CD4-positive, alpha-beta T cell treated with Interleukin-4 for 1 hour (primary cell): ENCODE results near the gene KDM2A.
"Not testable (repeated sequence)": the region's sequence is repeated elsewhere in the genome, so short reads cannot be mapped to it uniquely, and the experiment has no call there.

Experiments used
- DNase-seq, 2 donors: peaks; one replicate each; pipeline ENCODE4 v3.0.0-alpha.2; 2020 to 2022

KDM2A gene

GRCh38 chr11:67118181-67118766 is 789 bp upstream of the KDM2A start:
- peak; percentile 42 to 64 for DNase-seq

GRCh38 chr11:67119585-67120391 is 725 bp downstream of the KDM2A start:
- DNase-seq: peak in 1 of 2 donors; percentile 13

GRCh38 chr11:67120456-67120855 is 1.4 kb downstream of the KDM2A start:
- no peak for DNase-seq

GRCh38 chr11:67120881-67121710 is 2.0 kb downstream of the KDM2A start:
- DNase-seq: peak; percentile 38 to 61

DNA sequence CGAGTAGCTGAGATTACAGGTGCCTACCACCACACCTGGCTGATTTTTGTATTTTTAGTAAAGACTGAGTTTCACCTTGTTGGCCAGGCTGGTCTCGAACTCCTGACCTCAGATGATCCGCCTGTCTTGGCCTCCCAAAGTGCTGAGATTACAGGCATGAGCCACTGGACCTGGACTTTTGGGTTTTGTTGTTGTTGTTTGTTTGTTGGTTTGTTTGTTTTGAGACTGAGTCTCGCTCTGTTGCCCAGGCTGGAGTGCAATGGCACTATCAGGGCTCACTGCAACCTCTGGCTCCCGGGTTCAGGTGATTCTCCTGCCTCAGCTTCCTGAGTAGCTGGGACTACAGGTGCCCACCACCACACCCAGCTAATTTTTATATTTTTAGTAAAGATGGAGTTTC is 4.7 kb downstream of the KDM2A start:
- not testable (repeated sequence) for DNase-seq

DNA sequence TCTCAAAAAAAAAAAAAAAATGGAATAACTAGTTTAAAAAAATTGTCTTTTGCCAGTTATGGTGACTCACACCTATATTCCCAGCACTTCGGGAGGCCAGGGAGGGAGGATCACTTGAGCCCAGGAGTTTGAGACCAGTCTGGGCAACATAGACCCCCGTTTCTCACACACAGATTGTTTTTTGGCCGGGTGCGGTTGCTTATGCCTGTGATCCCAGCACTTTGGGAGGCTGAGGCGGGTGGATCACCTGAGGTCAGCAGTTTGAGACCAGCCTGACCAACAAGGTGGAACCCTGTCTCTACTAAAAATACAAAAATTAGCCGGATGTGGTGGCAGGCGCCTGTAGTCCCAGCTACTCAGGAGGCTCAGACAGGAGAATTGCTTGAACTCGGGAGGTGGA is 7.2 kb downstream of the KDM2A start:
- not testable (repeated sequence) for DNase-seq

GRCh38 chr11:67126986-67127385 is 7.9 kb downstream of the KDM2A start:
- no peak for DNase-seq

DNA sequence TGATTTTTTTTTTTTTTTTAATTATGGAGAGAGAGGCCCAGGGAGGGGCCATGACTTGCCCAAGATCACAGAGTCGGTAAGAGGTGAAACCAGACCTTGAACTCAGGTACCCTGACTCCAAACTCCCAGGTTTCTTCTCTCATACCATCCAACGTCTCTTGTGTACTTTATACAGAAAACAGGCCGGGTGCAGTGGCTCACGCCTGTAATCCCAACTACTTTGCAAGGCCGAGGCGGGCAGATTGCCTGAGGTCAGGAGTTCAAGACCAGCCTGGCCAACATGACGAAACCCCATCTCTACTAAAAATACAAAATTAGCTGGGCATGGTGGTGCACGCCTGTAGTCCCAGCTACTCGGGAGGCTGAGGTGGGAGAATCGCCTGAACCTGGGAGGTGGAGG is 11.8 kb downstream of the KDM2A start:
- DNase-seq: not testable (repeated sequence)

DNA sequence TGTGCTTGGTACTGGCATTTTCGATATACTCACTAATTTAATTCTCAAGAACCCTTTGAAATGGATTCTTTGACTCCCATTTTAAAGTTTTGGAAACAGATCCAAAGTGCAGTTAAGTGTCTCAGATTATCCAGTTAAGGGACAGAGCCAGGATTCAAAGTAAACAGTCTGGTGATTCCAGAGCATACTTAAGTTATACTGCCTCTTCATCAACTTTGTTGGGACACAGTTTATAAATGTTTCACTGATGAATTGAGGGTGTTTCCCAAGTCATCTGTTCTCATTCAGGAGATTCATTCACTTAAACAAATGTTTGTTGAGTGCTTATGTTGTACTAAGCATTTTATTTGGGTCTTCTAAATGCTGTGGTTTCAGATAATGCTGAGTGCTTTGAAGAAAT is 17.1 kb downstream of the KDM2A start:
- DNase-seq: no peak

DNA sequence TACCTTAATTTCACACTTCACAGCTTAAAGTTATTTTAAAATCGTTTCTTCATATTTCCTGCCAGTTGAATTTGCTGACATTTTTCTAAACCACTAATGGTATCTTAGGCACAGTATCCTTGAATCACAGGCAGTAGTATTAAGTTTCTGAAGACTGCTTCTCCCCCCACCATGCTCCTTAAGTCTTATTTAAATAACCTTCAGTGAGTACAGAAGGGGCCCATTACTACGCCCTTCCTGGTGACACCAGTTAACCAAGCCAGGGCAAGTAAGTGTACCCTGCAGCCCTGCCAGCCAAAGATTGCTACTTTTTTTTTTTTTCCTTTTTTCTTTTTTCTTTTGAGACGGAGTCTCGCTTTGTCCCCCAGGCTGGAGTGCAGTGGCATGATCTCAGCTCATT is 19.9 kb downstream of the KDM2A start:
- no peak for DNase-seq

GRCh38 chr11:67146516-67147226 is 27.6 kb downstream of the KDM2A start:
- DNase-seq: no peak

GRCh38 chr11:67153971-67154370 is 34.9 kb downstream of the KDM2A start:
- no peak for DNase-seq

DNA sequence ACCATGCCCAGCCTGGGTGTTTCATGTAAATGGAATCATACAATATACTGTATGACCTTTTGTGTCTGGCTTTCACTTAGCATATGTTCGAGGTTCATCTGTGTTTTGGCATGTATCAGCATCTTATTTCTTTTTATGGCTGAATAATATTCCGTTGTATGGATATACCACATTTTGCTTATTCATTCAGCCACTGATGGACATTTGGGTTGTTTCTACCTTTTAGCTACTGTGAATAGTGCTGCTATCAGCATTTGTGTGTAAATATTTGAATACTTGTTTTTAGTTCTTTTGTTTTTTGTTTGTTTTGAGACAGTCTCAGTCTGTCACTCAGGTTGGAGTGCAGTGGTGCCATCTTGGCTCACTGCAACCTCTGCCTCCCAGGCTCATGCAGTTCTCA is 35.7 kb downstream of the KDM2A start:
- DNase-seq: no peak

DNA sequence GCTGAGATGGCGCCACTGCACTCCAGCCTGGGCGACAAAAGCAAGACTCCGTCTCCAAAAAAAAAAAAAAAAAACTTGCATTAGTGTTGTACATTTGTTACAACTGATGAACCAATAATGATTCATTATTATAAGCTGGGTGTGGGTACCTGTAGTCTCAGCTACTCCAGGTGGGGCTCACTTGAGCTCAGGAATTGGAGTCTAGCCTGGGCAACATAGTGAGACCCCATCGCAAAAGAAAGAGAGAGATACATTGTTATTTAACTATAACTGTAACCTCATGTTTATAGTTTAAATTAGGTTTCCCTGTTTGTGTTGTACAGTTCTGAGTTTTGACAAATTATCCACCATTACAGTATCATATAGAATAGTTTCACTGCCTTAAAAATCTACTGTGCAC is 38.6 kb downstream of the KDM2A start:
- DNase-seq: no peak

DNA sequence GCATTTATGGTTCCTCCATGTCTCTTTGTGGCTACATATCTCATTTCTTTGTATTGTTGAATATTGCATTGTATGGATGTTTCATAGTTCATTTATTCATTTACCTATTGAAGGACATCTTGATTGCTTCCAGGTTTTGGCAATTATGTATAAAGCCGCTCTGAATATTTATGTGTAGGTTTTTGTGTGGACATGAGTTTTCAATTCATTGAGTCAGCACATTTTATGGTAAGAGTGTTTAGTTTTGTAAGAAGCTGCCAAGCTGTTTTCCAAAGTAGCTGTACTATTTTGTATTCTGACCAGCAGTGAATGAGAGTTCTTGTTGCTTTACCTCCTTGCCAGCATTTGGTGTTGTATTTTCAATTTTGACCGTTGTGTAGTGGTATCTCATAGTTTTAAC is 39.2 kb downstream of the KDM2A start:
- no peak for DNase-seq

- no peak for DNase-seq
These were observed 41.0 kb downstream of the KDM2A start for GRCh38 chr11:67160045-67160444.

DNA sequence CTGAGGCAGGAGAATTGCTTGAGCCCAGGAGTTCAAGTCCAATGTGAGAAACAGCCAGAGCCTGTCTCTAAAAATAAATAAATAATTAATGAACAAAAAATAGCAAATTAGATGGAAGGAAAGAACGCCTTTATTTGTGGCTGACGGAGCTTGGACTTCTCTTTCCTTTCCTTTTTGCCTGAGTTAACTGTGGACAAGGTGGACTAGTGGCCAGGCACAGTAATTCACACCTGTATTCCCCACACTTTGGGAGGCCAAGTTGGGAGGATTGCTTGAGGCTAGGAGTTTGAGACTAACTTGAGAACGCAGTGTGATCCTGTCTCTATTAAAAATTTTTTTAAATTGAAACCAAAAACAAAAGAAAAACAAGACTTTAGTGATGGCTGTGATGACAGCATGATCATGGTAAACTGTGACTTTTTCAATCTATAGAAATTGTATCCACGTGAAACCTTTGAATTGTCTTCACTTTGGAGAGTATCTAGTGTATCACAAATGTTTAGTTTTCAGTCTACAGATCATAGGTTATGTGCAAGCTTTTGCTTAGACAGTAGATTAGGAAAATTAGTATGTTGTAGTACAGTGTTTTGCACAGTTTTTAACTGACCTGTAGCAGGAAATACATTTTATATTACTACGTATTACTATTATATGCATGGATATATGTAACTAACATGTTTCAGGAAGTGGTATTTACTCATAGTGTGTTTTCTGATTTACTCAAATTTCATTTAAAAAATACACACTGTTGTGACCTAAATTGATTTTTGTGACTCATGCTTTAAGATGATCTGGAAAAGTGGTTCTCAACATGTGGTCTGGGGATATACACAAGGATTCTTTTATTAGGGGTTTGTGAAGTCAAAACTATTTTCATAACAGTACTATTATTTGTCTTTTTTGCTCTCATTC is 42.1 kb downstream of the KDM2A start:
- DNase-seq: peak in 1 of 2 donors; percentile 11

- no peak for DNase-seq
These were observed 43.9 kb downstream of the KDM2A start for GRCh38 chr11:67163006-67163405.

DNA sequence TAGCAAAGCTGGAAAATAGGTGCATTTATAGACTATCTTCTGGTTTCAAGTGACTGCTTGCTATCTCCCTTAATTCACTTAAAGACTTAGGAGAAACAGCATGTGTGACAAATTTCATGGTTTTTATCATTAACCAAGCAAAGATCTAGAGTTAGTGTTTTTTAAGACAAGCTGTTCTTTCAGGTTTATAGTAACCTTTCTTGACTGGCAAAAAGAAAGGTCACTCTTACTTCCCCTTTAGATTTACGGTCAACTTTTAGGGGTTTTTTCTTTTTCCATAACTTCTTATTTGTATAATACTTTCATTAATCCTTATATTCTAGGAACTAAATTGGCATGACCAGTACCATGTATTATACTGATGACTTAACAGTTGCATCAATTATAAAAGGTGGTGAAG is 46.6 kb downstream of the KDM2A start:
- no peak for DNase-seq

- DNase-seq: no peak
These were observed 48.0 kb downstream of the KDM2A start for GRCh38 chr11:67167091-67167490.

DNA sequence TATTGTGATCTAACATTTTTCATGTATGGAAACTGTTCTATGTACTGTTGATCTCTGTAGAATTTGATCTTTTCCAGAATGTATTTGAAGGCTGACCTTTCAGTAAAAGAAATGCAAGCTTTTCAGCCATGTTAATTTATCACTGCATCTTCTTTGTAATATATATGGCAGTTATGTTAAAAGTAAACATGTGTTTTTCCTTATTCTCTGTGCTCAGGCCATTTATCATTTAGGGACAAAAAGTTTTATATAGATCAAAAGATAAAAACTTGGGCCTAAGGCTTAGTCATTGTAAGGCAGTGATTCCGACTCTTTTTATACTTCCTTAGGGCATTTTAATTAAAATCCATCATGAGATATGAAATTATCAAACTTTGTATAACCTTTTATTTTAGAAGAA is 48.7 kb downstream of the KDM2A start:
- no peak for DNase-seq

GRCh38 chr11:67168911-67169310 is 49.8 kb downstream of the KDM2A start:
- DNase-seq: not testable (repeated sequence)
